H1 (cell line): ENCODE measurements around the gene USP43.

Source experiments
- ATF3 ChIP-seq: IDR thresholded peaks from 2 replicates; pipeline ENCODE4 v1.6.1; 2011; ENCODE audit warnings: low read depth, mild to moderate bottlenecking, low read length; ENCODE audit not compliant: insufficient read depth
- CBX8 ChIP-seq: fragments of 300-800, 300-1000 bp; sonication (generic); IDR thresholded peaks from 2 replicates; pipeline ENCODE4 v1.7.1; 2016; ENCODE audit warnings: low read depth, low read length, borderline replicate concordance
- CEBPB ChIP-seq: IDR thresholded peaks from 2 replicates; pipeline ENCODE4 v1.6.1; 2012; ENCODE audit warnings: low read depth, low read length
- CHD2 ChIP-seq: IDR thresholded peaks from 2 replicates; pipeline ENCODE4 v1.6.1; 2012; ENCODE audit warnings: low read length, improper control_type of control experiment
- CREB1 ChIP-seq: IDR thresholded peaks from 2 replicates; pipeline ENCODE4 v1.6.1; 2012; ENCODE audit warnings: inconsistent platforms
- GTF2F1 ChIP-seq: IDR thresholded peaks from 2 replicates; pipeline ENCODE4 v1.6.1; 2012; ENCODE audit warnings: low read depth, low read length, improper control_type of control experiment, borderline replicate concordance
- POLR2A ChIP-seq, 2 experiments: IDR thresholded peaks; 1 replicate in 1 of 2; 2 replicates in 1 of 2; pipeline ENCODE4 v1.6.1; 2011; ENCODE audit warnings: low read depth in 2 of 2, low read length in 2 of 2, mild to moderate bottlenecking in 2 of 2; ENCODE audit errors: control extremely low read depth in 1 of 2
- SIN3A ChIP-seq, 2 experiments: IDR thresholded peaks in 1 of 2; conservative IDR thresholded peaks in 1 of 2; 2 replicates each; pipeline ENCODE4 v1.6.1; 2011 to 2012; ENCODE audit warnings: low read length in 2 of 2, improper control_type of control experiment in 1 of 2, low read depth in 1 of 2, mild to moderate bottlenecking in 1 of 2
- TEAD4 ChIP-seq: IDR thresholded peaks from 2 replicates; pipeline ENCODE4 v1.6.1; 2012; ENCODE audit warnings: low read depth, low read length, inconsistent platforms, mixed read lengths
- USF2 ChIP-seq: IDR thresholded peaks from 2 replicates; pipeline ENCODE4 v1.6.1; 2011; ENCODE audit warnings: low read length, improper control_type of control experiment
- YY1 ChIP-seq: IDR thresholded peaks from 2 replicates; pipeline ENCODE4 v1.6.1; 2011; ENCODE audit warnings: low read depth, mild to moderate bottlenecking, low read length
- TF ChIP-seq, protein P1 (sequence below), 3 experiments: IDR thresholded peaks; 1 replicate in 2 of 3; 2 replicates in 1 of 3; pipeline versions ENCODE4 v1.5.1 to v1.6.1; 2011; ENCODE audit warnings: low read length in 3 of 3, mild to moderate bottlenecking in 3 of 3, inconsistent platforms in 2 of 3, low read depth in 1 of 3, moderate library complexity in 1 of 3; ENCODE audit not compliant: insufficient read depth in 1 of 3; ENCODE audit errors: control extremely low read depth in 1 of 3
- TF ChIP-seq, protein P2 (sequence below): IDR thresholded peaks from 2 replicates; pipeline ENCODE4 v1.6.1; 2012; ENCODE audit warnings: inconsistent platforms
- TF ChIP-seq, protein P3 (sequence below): IDR thresholded peaks from 2 replicates; pipeline ENCODE4 v1.6.1; 2012; ENCODE audit warnings: inconsistent platforms

DNA sequence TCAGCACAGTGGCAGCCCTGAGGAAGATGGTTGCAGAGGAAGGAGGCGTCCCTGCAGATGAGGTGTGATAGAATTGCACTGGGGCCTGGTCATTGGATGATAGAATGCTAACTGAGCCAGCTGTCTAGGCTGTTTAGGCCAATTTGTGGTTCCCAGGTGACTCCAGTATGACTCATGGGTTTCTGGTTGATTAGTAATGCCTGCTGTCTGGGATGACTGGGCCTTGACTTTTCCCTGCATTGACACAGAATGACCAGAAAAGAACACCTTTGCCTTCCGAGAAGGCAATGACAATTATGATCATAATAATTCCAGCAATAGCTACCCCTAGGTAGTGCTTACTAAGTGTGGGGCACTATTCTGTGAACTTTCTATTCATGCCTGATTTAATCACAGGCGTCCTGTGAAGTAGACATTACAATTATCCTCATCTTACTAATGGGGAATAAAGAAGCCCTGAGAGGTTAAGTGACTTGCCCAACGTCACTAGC is 31.5 kb downstream of the USP43 start:
- no peak for TF ChIP-seq ATF3
- TF ChIP-seq CREB1, result no peak
- TF ChIP-seq TEAD4, result no peak
- no peak for TF ChIP-seq YY1
- TF ChIP-seq, protein P1, sequence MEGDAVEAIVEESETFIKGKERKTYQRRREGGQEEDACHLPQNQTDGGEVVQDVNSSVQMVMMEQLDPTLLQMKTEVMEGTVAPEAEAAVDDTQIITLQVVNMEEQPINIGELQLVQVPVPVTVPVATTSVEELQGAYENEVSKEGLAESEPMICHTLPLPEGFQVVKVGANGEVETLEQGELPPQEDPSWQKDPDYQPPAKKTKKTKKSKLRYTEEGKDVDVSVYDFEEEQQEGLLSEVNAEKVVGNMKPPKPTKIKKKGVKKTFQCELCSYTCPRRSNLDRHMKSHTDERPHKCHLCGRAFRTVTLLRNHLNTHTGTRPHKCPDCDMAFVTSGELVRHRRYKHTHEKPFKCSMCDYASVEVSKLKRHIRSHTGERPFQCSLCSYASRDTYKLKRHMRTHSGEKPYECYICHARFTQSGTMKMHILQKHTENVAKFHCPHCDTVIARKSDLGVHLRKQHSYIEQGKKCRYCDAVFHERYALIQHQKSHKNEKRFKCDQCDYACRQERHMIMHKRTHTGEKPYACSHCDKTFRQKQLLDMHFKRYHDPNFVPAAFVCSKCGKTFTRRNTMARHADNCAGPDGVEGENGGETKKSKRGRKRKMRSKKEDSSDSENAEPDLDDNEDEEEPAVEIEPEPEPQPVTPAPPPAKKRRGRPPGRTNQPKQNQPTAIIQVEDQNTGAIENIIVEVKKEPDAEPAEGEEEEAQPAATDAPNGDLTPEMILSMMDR (IDR thresholded peaks at IDR 0.05; ENCODE audit: control extremely low read depth in 1 of 3, insufficient read depth in 1 of 3, low read depth in 1 of 3, low read length in 3 of 3), result no peak
- no peak for TF ChIP-seq GTF2F1
- TF ChIP-seq, protein P2, sequence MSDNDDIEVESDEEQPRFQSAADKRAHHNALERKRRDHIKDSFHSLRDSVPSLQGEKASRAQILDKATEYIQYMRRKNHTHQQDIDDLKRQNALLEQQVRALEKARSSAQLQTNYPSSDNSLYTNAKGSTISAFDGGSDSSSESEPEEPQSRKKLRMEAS, result no peak
- TF ChIP-seq CBX8, result no peak
- no peak for TF ChIP-seq CEBPB
- TF ChIP-seq USF2, result no peak
- no peak for TF ChIP-seq CHD2
- TF ChIP-seq, protein P3, sequence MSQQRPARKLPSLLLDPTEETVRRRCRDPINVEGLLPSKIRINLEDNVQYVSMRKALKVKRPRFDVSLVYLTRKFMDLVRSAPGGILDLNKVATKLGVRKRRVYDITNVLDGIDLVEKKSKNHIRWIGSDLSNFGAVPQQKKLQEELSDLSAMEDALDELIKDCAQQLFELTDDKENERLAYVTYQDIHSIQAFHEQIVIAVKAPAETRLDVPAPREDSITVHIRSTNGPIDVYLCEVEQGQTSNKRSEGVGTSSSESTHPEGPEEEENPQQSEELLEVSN, result no peak
- TF ChIP-seq SIN3A (conservative IDR thresholded peaks at IDR 0.05 in 1 of 2, IDR thresholded peaks at IDR 0.05 in 1 of 2; ENCODE audit: low read depth in 1 of 2, low read length in 2 of 2), result no peak
- no peak for TF ChIP-seq POLR2A (IDR thresholded peaks at IDR 0.05; ENCODE audit: control extremely low read depth in 1 of 2, low read depth in 2 of 2, low read length in 2 of 2)
